Fibroblast of lung (primary cell): ENCODE data around the gene CRHR1.

Experiments
- CTCF ChIP-seq, 2 donors: IDR thresholded peaks in 1 of 2; conservative IDR thresholded peaks in 1 of 2; 1 replicate in 1 of 2; 2 replicates in 1 of 2; pipeline ENCODE4 v1.5.1; 2011 to 2012; ENCODE audit warnings: low read length in 2 of 2, control low read depth in 1 of 2, inconsistent platforms in 1 of 2, low read depth in 1 of 2, mild to moderate bottlenecking in 1 of 2
- EZH2 ChIP-seq: IDR thresholded peaks from 2 replicates; pipeline ENCODE4 v1.5.1; 2012; ENCODE audit warnings: low read length, control low read depth, mild to moderate bottlenecking; ENCODE audit errors: missing control alignments

GRCh38 chr17:45876539-45876938 is 92.4 kb downstream of the CRHR1 start:
- TF ChIP-seq CTCF (conservative IDR thresholded peaks at IDR 0.05 in 1 of 2, IDR thresholded peaks at IDR 0.05 in 1 of 2; ENCODE audit: low read depth in 1 of 2, low read length in 2 of 2) (no peak), EZH2 (no peak)
